NCI-H510A (cell line): ENCODE measurements around the gene PCDHA1.
"Not testable (repeated sequence)": the region's sequence is repeated elsewhere in the genome, so short reads cannot be mapped to it uniquely, and the experiment has no call there.

ENCODE experiments used
- DNase-seq: peaks from one replicate; lab custom pipeline; 2025; lab: John Stamatoyannopoulos, UW

PCDHA1 gene

GRCh38 chr5:140785905-140786686, at the start of gene PCDHA1:
TSS of gene PCDHA1 (plus strand) at chr5:140786140.
- DNase-seq: no peak

- no peak for DNase-seq
Observed at GRCh38 chr5:140737486-140737885, 48.5 kb upstream of the PCDHA1 start.

DNA sequence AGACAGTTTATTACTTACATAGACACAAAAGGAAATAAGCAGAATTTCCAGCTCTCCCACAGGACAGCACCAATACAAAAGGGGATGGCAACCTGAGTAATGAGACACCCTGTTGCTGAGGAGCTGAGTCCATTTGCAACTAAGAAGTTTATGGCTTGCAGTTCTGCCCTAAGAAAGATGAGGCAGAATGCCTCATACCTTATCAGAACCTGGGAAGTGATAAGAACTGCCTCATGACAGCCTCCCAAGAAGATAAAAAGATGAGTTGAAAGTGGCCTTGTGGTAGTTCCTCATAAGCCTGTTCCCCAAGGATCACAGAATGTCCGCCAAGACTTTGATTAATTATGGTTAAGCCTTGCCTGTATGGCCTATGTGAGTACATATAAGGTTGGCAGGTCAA, 44.0 kb upstream of the PCDHA1 start:
- no peak for DNase-seq

DNA sequence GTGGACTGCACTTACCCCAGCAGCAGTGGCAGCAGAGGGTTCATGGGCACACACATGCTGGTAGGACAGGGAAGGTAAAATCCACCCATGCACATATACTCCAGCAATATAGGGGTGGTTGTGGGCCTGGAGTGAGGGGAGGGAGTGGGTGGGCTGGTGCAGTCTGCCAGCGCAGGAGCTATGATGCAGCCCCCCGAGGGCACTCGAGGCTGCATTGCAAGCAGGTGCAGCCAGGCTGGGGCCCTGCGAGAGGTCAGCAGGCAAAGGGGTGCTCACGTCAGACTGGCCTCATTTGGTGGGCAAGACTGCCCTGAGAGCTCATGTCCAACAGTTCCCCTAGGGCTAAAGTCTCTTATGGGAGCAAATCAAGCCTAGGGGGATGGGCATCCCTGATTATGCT, 32.4 kb upstream of the PCDHA1 start:
- no peak for DNase-seq

GRCh38 chr5:140764177-140764973, 21.6 kb upstream of the PCDHA1 start:
- no peak for DNase-seq

- no peak for DNase-seq
Observed at GRCh38 chr5:140767444-140767843, 18.5 kb upstream of the PCDHA1 start.

DNA sequence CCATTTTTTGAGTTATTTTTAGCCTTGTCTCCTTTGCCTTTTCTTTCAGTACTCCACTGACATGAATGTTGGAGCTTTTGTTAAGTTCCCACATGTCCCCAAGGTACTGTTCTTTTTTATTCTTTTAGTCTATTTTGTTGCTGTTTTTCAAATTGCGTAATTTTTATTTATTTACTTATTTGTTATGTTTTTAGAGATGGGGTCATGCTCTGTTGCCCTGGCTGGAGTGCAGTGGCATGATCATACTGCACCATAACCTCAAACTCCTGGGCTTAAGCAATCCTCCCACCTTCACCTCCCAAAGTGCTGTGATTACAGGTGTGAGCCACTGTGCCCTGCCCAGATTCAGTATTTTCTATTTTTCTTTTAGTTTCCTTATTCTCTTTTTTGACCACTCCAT, 5.4 kb upstream of the PCDHA1 start:
- no peak for DNase-seq

GRCh38 chr5:140787422-140787821, 1.5 kb downstream of the PCDHA1 start:
- DNase-seq: not testable (repeated sequence)

GRCh38 chr5:140787849-140788504, 2.0 kb downstream of the PCDHA1 start:
- DNase-seq: not testable (repeated sequence)

DNA sequence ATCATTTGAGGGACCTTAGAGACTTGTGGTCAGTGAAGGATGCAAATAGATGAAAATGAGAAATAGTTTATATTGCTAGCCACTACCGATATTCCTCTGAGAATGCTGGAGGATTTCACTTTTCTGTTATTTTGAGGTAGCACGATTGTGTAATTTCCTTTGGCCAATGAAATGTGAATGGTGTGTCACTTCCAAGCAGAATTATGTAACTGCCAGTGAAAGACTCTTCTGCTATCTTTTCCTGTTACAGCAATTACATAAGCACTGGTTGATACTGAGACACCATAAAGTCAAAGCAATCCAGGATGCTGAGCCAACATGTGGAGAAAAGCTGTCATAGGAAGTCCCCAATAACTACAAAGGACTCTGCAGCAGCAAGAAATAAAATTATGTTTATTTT, 5.1 kb downstream of the PCDHA1 start:
- DNase-seq: no peak

GRCh38 chr5:140794595-140795258, 8.8 kb downstream of the PCDHA1 start, which contains the start of gene PCDHA2:
TSS of gene PCDHA2 (plus strand) at chr5:140794852.
- no peak for DNase-seq

DNA sequence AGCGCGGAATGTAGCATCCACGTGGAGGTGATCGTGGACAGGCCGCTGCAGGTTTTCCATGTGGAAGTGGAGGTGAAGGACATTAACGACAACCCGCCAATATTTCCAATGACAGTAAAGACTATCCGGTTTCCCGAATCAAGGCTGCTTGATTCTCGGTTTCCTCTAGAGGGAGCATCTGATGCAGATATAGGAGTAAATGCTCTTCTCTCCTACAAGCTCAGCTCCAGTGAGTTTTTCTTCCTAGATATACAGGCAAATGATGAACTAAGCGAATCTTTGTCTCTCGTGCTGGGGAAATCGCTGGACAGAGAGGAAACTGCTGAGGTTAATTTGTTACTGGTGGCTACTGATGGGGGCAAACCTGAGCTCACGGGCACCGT, 9.3 kb downstream of the PCDHA1 start:
- DNase-seq: no peak

DNA sequence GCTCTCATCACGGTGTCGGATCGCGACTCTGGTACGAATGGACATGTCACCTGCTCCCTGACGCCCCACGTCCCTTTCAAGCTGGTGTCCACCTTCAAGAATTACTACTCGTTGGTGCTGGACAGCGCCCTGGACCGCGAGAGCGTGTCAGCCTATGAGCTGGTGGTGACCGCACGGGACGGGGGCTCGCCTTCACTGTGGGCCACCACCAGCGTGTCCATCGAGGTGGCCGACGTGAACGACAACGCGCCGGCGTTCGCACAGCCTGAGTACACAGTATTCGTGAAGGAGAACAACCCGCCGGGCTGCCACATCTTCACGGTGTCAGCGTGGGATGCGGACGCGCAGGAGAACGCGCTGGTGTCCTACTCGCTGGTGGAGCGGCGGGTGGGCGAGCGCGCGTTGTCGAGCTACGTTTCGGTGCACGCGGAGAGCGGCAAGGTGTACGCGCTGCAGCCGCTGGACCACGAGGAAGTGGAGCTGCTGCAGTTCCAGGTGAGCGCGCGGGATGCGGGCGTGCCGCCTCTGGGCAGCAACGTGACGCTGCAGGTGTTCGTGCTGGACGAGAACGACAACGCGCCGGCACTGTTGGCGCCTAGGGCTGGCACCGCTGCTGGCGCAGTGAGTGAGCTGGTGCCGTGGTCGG, 10.3 kb downstream of the PCDHA1 start:
- DNase-seq: not testable (repeated sequence)

DNA sequence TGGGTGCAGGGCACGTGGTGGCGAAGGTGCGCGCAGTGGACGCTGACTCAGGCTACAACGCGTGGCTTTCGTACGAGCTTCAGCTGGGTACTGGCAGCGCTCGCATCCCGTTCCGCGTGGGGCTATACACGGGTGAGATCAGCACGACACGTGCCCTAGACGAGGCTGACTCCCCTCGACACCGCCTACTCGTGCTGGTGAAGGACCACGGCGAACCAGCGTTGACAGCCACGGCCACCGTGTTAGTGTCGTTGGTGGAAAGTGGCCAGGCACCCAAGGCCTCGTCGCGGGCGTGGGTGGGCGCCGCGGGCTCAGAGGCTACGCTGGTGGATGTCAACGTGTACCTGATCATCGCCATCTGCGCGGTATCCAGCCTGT, 10.8 kb downstream of the PCDHA1 start:
- no peak for DNase-seq

GRCh38 chr5:140800816-140801493, 15.0 kb downstream of the PCDHA1 start, which contains the start of gene PCDHA3:
TSS of gene PCDHA3 (plus strand) at chr5:140801057.
- no peak for DNase-seq

- no peak for DNase-seq
Observed at GRCh38 chr5:140801494-140801841, 15.5 kb downstream of the PCDHA1 start.

- DNase-seq: not testable (repeated sequence)
Observed at GRCh38 chr5:140802381-140802780, 16.4 kb downstream of the PCDHA1 start.

DNA sequence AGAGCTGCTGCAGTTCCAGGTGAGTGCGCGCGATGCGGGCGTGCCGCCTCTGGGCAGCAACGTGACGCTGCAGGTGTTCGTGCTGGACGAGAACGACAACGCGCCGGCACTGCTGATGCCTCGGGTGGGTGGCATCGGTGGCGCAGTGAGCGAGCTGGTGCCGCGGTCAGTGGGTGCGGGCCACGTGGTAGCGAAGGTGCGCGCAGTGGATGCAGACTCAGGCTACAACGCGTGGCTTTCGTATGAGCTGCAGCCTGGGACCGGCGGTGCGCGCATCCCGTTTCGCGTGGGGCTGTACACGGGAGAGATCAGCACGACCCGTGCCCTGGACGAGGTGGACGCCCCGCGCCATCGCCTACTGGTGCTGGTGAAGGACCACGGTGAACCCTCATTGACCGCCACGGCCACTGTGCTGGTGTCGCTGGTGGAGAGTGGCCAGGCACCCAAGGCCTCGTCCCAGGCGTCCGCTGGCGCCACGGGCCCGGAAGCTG, 16.9 kb downstream of the PCDHA1 start:
- DNase-seq: no peak

DNA sequence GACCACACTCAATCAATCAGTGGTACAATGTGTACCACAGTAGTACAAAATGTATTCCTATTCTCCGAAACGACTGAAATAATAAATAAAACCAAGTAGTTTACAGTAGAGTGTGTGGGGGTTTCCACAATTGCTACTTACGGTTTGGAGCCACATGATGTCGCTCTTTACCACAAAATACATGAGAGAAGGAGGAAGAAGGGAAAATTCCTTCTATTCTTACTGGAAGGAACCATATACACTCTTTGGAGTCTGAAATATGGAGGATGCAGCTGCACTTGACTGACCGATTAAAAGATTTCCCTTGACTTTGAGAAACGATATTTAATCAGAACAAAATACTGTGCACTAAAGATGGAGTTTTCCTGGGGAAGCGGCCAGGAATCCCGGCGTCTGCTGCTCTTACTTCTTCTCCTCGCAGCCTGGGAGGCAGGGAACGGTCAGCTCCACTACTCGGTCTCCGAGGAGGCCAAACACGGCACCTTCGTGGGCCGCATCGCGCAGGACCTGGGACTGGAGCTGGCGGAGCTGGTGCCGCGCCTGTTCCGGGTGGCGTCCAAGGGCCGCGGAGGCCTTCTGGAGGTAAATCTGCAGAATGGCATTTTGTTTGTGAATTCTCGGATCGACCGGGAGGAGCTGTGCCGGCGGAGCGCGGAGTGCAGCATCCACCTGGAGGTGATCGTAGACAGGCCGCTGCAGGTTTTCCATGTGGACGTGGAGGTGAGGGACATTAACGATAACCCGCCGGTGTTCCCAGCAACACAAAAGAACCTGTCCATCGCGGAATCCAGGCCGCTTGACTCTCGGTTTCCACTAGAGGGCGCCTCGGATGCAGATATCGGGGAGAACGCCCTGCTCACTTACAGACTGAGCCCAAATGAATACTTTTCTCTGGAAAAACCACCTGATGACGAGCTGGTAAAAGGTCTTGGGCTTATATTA, 21.2 kb downstream of the PCDHA1 start, which contains the start of gene PCDHA4:
Gene PCDHA4 (plus strand): TSS at position 235 of the 942 bp plus-strand sequence.
- DNase-seq: no peak
